HepG2 (cell line): ENCODE data around the gene THRAP3. TPM values are rescaled to one million over a fixed set of nuclear protein-coding genes. Genes with fewer than 3 reads are reported as not detected.
A peak's percentile ranks its signal among the peaks of the same experiment; 100 is the strongest.

Experiments used
- ATM ChIP-seq: fragments of 450-650 bp; IDR thresholded peaks from 2 replicates; pipeline ENCODE4 v1.7.1; 2017; ENCODE audit warnings: mild to moderate bottlenecking, borderline replicate concordance
- CEBPB ChIP-seq: IDR thresholded peaks from 2 replicates; pipeline ENCODE4 v1.6.1; 2011; ENCODE audit warnings: low read depth, low read length, improper control_type of control experiment, borderline replicate concordance
- CEBPG ChIP-seq: IDR thresholded peaks from 2 replicates; pipeline ENCODE4 v1.6.1; 2016
- FOXJ3 ChIP-seq: sonication (generic); formaldehyde crosslinking; IDR thresholded peaks from 2 replicates; pipeline ENCODE4 v1.4.0; 2020; ENCODE audit warnings: missing genetic modification reagents, mild to moderate bottlenecking, borderline replicate concordance
- KDM1A ChIP-seq: IDR thresholded peaks from 2 replicates; pipeline ENCODE4 v1.6.1; 2016; ENCODE audit warnings: missing compliant biosample characterization
- KLF9 ChIP-seq: IDR thresholded peaks from 2 replicates; pipeline ENCODE4 v1.6.1; 2016; ENCODE audit warnings: low read depth
- MEIS1 ChIP-seq: sonication (generic); formaldehyde crosslinking; IDR thresholded peaks from 2 replicates; pipeline ENCODE4 v1.9.0; 2021; ENCODE audit warnings: mild to moderate bottlenecking, missing genetic modification reagents, moderate library complexity, borderline replicate concordance
- MEIS2 ChIP-seq: sonication (generic); formaldehyde crosslinking; IDR thresholded peaks from 2 replicates; pipeline ENCODE4 v1.9.0; 2021; ENCODE audit warnings: mild to moderate bottlenecking, missing genetic modification reagents
- MZF1 ChIP-seq: sonication (generic); formaldehyde crosslinking; IDR thresholded peaks from 2 replicates; pipeline ENCODE4 v1.8.1; 2023; ENCODE audit warnings: mild to moderate bottlenecking, missing genetic modification reagents, borderline replicate concordance
- NCOA1 ChIP-seq: sonication (generic); formaldehyde crosslinking; IDR thresholded peaks from 2 replicates; pipeline ENCODE4 v1.9.0; 2021; ENCODE audit warnings: missing genetic modification reagents
- NCOA2 ChIP-seq: sonication (generic); formaldehyde crosslinking; IDR thresholded peaks from 2 replicates; pipeline ENCODE4 v1.8.0; 2022; ENCODE audit warnings: inconsistent platforms
- NR2C2 ChIP-seq: sonication (generic); formaldehyde crosslinking; IDR thresholded peaks from 2 replicates; pipeline ENCODE4 v1.4.0; 2020; ENCODE audit warnings: missing genetic modification reagents, mild to moderate bottlenecking, moderate library complexity, borderline replicate concordance
- TMF1 ChIP-seq: sonication (generic); formaldehyde crosslinking; IDR thresholded peaks from 2 replicates; pipeline ENCODE4 v1.8.1; 2022; ENCODE audit warnings: low read depth, missing genetic modification reagents
- ZBED4 ChIP-seq: sonication (generic); formaldehyde crosslinking; IDR thresholded peaks from 2 replicates; pipeline ENCODE4 v1.4.0; 2020; ENCODE audit warnings: missing genetic modification reagents, borderline replicate concordance
- ZBTB25 ChIP-seq: IDR thresholded peaks from 2 replicates; pipeline ENCODE4 v1.6.1; 2018; ENCODE audit warnings: missing genetic modification reagents
- ZKSCAN5 ChIP-seq: sonication (generic); formaldehyde crosslinking; IDR thresholded peaks from 2 replicates; pipeline ENCODE4 v1.5.1; 2020; ENCODE audit warnings: mild to moderate bottlenecking, missing genetic modification reagents
- ZKSCAN8 ChIP-seq: IDR thresholded peaks from 2 replicates; pipeline ENCODE4 v1.6.1; 2016; ENCODE audit warnings: borderline replicate concordance, missing genetic modification reagents, missing compliant biosample characterization
- ZNF296 ChIP-seq: sonication (generic); formaldehyde crosslinking; conservative IDR thresholded peaks from 2 replicates; pipeline ENCODE4 v1.5.0; 2020; ENCODE audit warnings: mild to moderate bottlenecking, missing genetic modification reagents
- ZNF414 ChIP-seq: sonication (generic); formaldehyde crosslinking; IDR thresholded peaks from 2 replicates; pipeline ENCODE4 v1.5.0; 2020; ENCODE audit warnings: missing genetic modification reagents
- ZNF672 ChIP-seq: sonication (generic); formaldehyde crosslinking; IDR thresholded peaks from 2 replicates; pipeline ENCODE4 v1.8.1; 2022; ENCODE audit warnings: missing genetic modification reagents
- ZNF839 ChIP-seq: sonication (generic); formaldehyde crosslinking; IDR thresholded peaks from 2 replicates; pipeline ENCODE4 v1.4.0; 2020; ENCODE audit warnings: missing genetic modification reagents, mild to moderate bottlenecking, borderline replicate concordance
- ZSCAN30 ChIP-seq: sonication (generic); formaldehyde crosslinking; IDR thresholded peaks from 2 replicates; pipeline ENCODE4 v1.5.0; 2020; ENCODE audit warnings: mild to moderate bottlenecking, missing genetic modification reagents
- polyA plus RNA-seq, 8 experiments: library from polyadenylated mRNA; depleted of rRNA in 3 of 8; stranded (reverse) in 7 of 8; unstranded in 1 of 8; fragments of >200 nt; fragmentation: Illumina TruSeq in 4 of 8; extraction: Trizol in 4 of 8; gene quantifications; 2 replicates each; pipeline versions ENCODE4 v1.2.1 to v1.2.3, GENCODE V29; 2011 to 2016; ENCODE audit warnings: low read depth in 4 of 8, missing spikeins in 1 of 8, mixed read lengths in 1 of 8; ENCODE audit not compliant: insufficient read depth in 1 of 8
- total RNA-seq, 5 experiments: library from RNA; depleted of rRNA; stranded (reverse); fragments of >200 nt; fragmentation: Illumina TruSeq; extraction: Trizol; gene quantifications; 2 replicates each; pipeline ENCODE4 v1.2.3, GENCODE V29; 2016; ENCODE audit warnings: low read depth in 1 of 5
- TF ChIP-seq, protein P1 (sequence below): sonication (generic); formaldehyde crosslinking; IDR thresholded peaks from 2 replicates; pipeline ENCODE4 v1.5.1; 2020; ENCODE audit warnings: missing genetic modification reagents, mild to moderate bottlenecking, borderline replicate concordance

Gene THRAP3
- total and polyA plus RNA-seq, 2 of the 13 experiments (the other 11 are each of a cell fraction or from before 2014, with no cell fraction given): 45.0 to 92.6 TPM

DNA sequence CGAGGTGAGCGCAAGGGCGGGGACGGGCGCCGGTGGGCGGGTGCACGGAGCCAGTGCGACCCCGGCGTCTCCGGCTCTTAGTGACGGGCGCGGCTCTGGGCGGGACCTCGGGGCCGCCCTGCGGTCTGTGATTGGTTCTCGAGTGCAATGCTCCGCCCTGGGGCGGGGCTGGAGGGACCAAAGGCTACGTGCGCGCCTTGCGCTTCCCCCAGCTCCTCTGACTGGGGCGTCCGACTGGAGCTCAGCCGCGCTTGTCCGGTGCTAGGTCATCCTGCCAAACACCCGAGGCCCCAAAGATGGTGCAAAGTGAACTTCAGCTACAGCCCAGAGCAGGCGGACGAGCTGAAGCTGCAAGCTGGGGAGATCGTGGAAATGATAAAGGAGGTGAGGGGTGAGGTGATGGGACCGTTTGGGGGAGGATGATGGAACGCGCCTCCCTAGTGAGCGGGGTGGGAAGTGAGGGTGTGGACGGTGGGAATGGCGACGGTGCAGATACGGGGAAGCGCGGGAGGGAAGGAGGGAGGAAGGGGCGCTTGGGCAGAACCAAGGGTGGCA, 82.7 kb downstream of the THRAP3 start (continued):
- no peak for TF ChIP-seq ZBED4 (CRISPR knock-in tag)
- no peak for TF ChIP-seq ATM
- no peak for TF ChIP-seq ZNF672
- no peak for TF ChIP-seq ZSCAN30 (CRISPR knock-in tag)
- TF ChIP-seq ZNF414 (CRISPR knock-in tag): peak; percentile 34; the same call in 1 of the 2 replicates
- TF ChIP-seq ZKSCAN5 (CRISPR knock-in tag): peak; percentile 90
- no peak; the same call in 1 of the 2 replicates for TF ChIP-seq NCOA1 (CRISPR knock-in tag)
- no peak for TF ChIP-seq CEBPG (CRISPR knock-in tag)
- TF ChIP-seq ZBTB25: no peak
- TF ChIP-seq ZNF296: no peak
- TF ChIP-seq ZNF839 (CRISPR knock-in tag): no peak
- TF ChIP-seq, protein P1, sequence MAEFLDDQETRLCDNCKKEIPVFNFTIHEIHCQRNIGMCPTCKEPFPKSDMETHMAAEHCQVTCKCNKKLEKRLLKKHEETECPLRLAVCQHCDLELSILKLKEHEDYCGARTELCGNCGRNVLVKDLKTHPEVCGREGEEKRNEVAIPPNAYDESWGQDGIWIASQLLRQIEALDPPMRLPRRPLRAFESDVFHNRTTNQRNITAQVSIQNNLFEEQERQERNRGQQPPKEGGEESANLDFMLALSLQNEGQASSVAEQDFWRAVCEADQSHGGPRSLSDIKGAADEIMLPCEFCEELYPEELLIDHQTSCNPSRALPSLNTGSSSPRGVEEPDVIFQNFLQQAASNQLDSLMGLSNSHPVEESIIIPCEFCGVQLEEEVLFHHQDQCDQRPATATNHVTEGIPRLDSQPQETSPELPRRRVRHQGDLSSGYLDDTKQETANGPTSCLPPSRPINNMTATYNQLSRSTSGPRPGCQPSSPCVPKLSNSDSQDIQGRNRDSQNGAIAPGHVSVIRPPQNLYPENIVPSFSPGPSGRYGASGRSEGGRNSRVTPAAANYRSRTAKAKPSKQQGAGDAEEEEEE (CRISPR knock-in tag): peak; percentile 57; the same call in 1 of the 2 replicates
- peak; percentile 74 for TF ChIP-seq MEIS1
- no peak for TF ChIP-seq FOXJ3 (CRISPR knock-in tag)
- TF ChIP-seq ZKSCAN8 (CRISPR knock-in tag): no peak
- TF ChIP-seq TMF1: 0 out of 2 replicates have a peak, but pooled peaks have one; percentile 19
- TF ChIP-seq NCOA2 (CRISPR knock-in tag): no peak; the same call in 1 of the 2 replicates
- TF ChIP-seq KLF9: no peak
- TF ChIP-seq KDM1A (CRISPR knock-in tag): no peak
- TF ChIP-seq MZF1 (CRISPR knock-in tag): no peak
- TF ChIP-seq MEIS2 (CRISPR knock-in tag): no peak
- TF ChIP-seq NR2C2 (CRISPR knock-in tag): peak; percentile 56; the same call in 1 of the 2 replicates
- TF ChIP-seq CEBPB: no peak
